Measurements from ENCODE around the gene ACBD6.

- TF ChIP-seq CTCF (tag by site-specific recombination; IDR thresholded peaks at IDR 0.05) (no peak), ZNF610 (tag by site-specific recombination; IDR thresholded peaks at IDR 0.05; ENCODE audit: borderline replicate concordance) (no peak), HOXA7 (CRISPR knock-in tag; IDR thresholded peaks at IDR 0.05; ENCODE audit: borderline replicate concordance) (no peak)
These were observed 73.3 kb downstream of the ACBD6 start for GRCh38 chr1:180428782-180429695.

Measured in HEK293 (cell line).